Fibroblast of lung (primary cell): ENCODE measurements around the gene GPR143. TPM values are rescaled to one million over a fixed set of nuclear protein-coding genes. Genes with fewer than 3 reads are reported as not detected.

Source experiments
- DNase-seq, 2 donors: peaks; one replicate each; pipeline versions ENCODE4 v3.0.0 to v3.0.0-alpha.2; 2010; ENCODE audit warnings: low read depth in 2 of 2
- H2AFZ ChIP-seq: 2 replicates; pipeline ENCODE4 v1.5.1; 2012; ENCODE audit warnings: low read length, control low read depth, inconsistent platforms
- H3K27ac ChIP-seq: 2 replicates; pipeline ENCODE4 v1.5.1; 2011; ENCODE audit warnings: low read length, control low read depth; ENCODE audit not compliant: insufficient read depth
- H3K27me3 ChIP-seq: 2 replicates; pipeline ENCODE4 v1.5.1; 2011; ENCODE audit warnings: mild to moderate bottlenecking, low read length; ENCODE audit not compliant: control insufficient read depth, insufficient read depth
- H3K36me3 ChIP-seq: 2 replicates; pipeline ENCODE4 v1.5.1; 2011; ENCODE audit warnings: low read length; ENCODE audit not compliant: control insufficient read depth, insufficient read depth
- H3K4me1 ChIP-seq: 2 replicates; pipeline ENCODE4 v1.5.1; 2011; ENCODE audit warnings: low read length; ENCODE audit not compliant: control insufficient read depth, insufficient read depth; ENCODE audit errors: extremely low read depth
- H3K4me2 ChIP-seq: 2 replicates; pipeline ENCODE4 v1.5.1; 2011; ENCODE audit warnings: low read length, control low read depth; ENCODE audit not compliant: insufficient read depth; ENCODE audit errors: extremely low read depth
- H3K4me3 ChIP-seq, 4 experiments: fragments of 200-600 bp in 1 of 4; sonication (generic) in 1 of 4; replicated peaks in 1 of 4; 2 replicates each; pipeline ENCODE4 v1.5.1; 2011 to 2016; ENCODE audit warnings: low read length in 4 of 4, low read depth in 3 of 4, mild to moderate bottlenecking in 3 of 4, control low read depth in 2 of 4, inconsistent platforms in 1 of 4, mixed read lengths in 1 of 4; ENCODE audit not compliant: insufficient read depth in 1 of 4; ENCODE audit errors: control extremely low read depth in 1 of 4
- H3K79me2 ChIP-seq: 2 replicates; pipeline ENCODE4 v1.5.1; 2012; ENCODE audit warnings: mild to moderate bottlenecking, low read length, inconsistent platforms; ENCODE audit not compliant: control insufficient read depth, insufficient read depth
- H3K9ac ChIP-seq: 2 replicates; pipeline ENCODE4 v1.5.1; 2011; ENCODE audit warnings: mild to moderate bottlenecking, low read length, control low read depth; ENCODE audit not compliant: insufficient read depth
- H3K9me3 ChIP-seq: 2 replicates; pipeline ENCODE4 v1.5.1; 2012; ENCODE audit warnings: low read depth, low read length; ENCODE audit not compliant: control insufficient read depth, insufficient read depth
- H4K20me1 ChIP-seq: 2 replicates; pipeline ENCODE4 v1.5.1; 2011; ENCODE audit warnings: low read length; ENCODE audit not compliant: control insufficient read depth, insufficient read depth; ENCODE audit errors: extremely low read depth
- EZH2 ChIP-seq: IDR thresholded peaks from 2 replicates; pipeline ENCODE4 v1.5.1; 2012; ENCODE audit warnings: low read length, control low read depth, mild to moderate bottlenecking; ENCODE audit errors: missing control alignments
- polyA plus RNA-seq, 2 donors: library from polyadenylated mRNA; depleted of rRNA in 1 of 2; stranded (reverse) in 1 of 2; unstranded in 1 of 2; fragments of >200 nt; gene quantifications; 2 replicates each; pipeline ENCODE4 v1.2.1, GENCODE V29; 2011 to 2012; ENCODE audit warnings: missing spikeins in 1 of 2
- total RNA-seq: library from RNA; depleted of rRNA; stranded (reverse); fragments of >200 nt; gene quantifications from 2 replicates; pipeline ENCODE4 v1.2.1, GENCODE V29; 2014
- TF ChIP-seq, protein P1 (sequence below), 2 donors: IDR thresholded peaks in 1 of 2; conservative IDR thresholded peaks in 1 of 2; 1 replicate in 1 of 2; 2 replicates in 1 of 2; pipeline ENCODE4 v1.5.1; 2011 to 2012; ENCODE audit warnings: low read length in 2 of 2, control low read depth in 1 of 2, inconsistent platforms in 1 of 2, low read depth in 1 of 2, mild to moderate bottlenecking in 1 of 2

GPR143 gene
- total and polyA plus RNA-seq, 2 donors (not counting 1 experiment from before 2014, with no cell fraction given): 0.07 TPM; not detected in 1

GRCh38 chrX:9706421-9706820 lies 59.2 kb downstream of the GPR143 start:
- H3K27me3 ChIP-seq: no peaks in the 10 kb centered on the region
- no peak overlapping the region for H3K4me3 ChIP-seq
- H3K9me3 ChIP-seq: no peaks in the 10 kb centered on the region
- H3K79me2 ChIP-seq: no peaks in the 10 kb centered on the region
- H3K4me1 ChIP-seq: no peaks in the 10 kb centered on the region
- H3K9ac ChIP-seq: no peak overlapping the region
- H4K20me1 ChIP-seq: no peaks in the 10 kb centered on the region
- no peak overlapping the region for H3K27ac ChIP-seq
- TF ChIP-seq, protein P1, sequence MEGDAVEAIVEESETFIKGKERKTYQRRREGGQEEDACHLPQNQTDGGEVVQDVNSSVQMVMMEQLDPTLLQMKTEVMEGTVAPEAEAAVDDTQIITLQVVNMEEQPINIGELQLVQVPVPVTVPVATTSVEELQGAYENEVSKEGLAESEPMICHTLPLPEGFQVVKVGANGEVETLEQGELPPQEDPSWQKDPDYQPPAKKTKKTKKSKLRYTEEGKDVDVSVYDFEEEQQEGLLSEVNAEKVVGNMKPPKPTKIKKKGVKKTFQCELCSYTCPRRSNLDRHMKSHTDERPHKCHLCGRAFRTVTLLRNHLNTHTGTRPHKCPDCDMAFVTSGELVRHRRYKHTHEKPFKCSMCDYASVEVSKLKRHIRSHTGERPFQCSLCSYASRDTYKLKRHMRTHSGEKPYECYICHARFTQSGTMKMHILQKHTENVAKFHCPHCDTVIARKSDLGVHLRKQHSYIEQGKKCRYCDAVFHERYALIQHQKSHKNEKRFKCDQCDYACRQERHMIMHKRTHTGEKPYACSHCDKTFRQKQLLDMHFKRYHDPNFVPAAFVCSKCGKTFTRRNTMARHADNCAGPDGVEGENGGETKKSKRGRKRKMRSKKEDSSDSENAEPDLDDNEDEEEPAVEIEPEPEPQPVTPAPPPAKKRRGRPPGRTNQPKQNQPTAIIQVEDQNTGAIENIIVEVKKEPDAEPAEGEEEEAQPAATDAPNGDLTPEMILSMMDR (conservative IDR thresholded peaks at IDR 0.05 in 1 of 2, IDR thresholded peaks at IDR 0.05 in 1 of 2; ENCODE audit: low read depth in 1 of 2, low read length in 2 of 2): no peak
- TF ChIP-seq EZH2: no peak
- peaks cover 5% of the 10 kb centered on the region for H3K36me3 ChIP-seq
- H2AFZ ChIP-seq: no peak overlapping the region
- DNase-seq: no peak
- no peak overlapping the region for H3K4me2 ChIP-seq

GRCh38 chrX:9704876-9705465 lies 60.7 kb downstream of the GPR143 start:
- Histone ChIP-seq H3K36me3 (peaks cover 5% of the 10 kb centered on the region), H3K9ac (no peak overlapping the region), H4K20me1 (no peaks in the 10 kb centered on the region), H3K9me3 (no peaks in the 10 kb centered on the region), H2AFZ (no peak overlapping the region), H3K4me2 (no peak overlapping the region), H3K4me3 (no peak overlapping the region), H3K79me2 (no peaks in the 10 kb centered on the region), H3K27me3 (no peaks in the 10 kb centered on the region), H3K4me1 (no peaks in the 10 kb centered on the region), H3K27ac (no peak overlapping the region)
- no peak for TF ChIP-seq EZH2
- TF ChIP-seq, protein P1 (conservative IDR thresholded peaks at IDR 0.05 in 1 of 2, IDR thresholded peaks at IDR 0.05 in 1 of 2; ENCODE audit: low read depth in 1 of 2, low read length in 2 of 2): no peak
- DNase-seq: no peak

DNA sequence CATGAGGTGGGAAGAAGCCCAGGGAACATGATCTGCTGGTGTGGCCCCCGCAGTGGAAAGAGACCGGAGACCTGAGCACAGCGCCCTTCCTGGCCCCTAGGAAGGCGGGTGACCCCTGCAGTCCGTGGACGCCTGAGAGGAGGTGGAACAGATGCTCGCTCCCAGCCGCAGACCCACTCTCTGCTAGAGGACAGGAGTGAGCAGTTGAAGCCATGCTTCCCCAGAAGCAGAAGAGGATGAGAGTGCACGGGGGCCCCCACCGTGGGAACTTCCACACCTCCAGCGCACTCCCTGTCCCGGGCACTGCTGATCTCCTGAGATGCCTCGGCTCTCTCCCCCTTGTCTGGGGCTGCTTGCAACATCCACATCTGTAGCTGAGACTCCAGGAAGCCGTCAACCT lies 62.2 kb downstream of the GPR143 start:
- H3K9me3 ChIP-seq: no peaks in the 10 kb centered on the region
- no peaks in the 10 kb centered on the region for H3K4me1 ChIP-seq
- H3K36me3 ChIP-seq: no peaks in the 10 kb centered on the region
- no peak for DNase-seq
- no peak overlapping the region for H3K9ac ChIP-seq
- no peaks in the 10 kb centered on the region for H3K79me2 ChIP-seq
- TF ChIP-seq, protein P1 (conservative IDR thresholded peaks at IDR 0.05 in 1 of 2, IDR thresholded peaks at IDR 0.05 in 1 of 2; ENCODE audit: low read depth in 1 of 2, low read length in 2 of 2): no peak
- no peak overlapping the region for H3K27ac ChIP-seq
- H3K4me3 ChIP-seq: no peak overlapping the region
- H3K27me3 ChIP-seq: no peaks in the 10 kb centered on the region
- no peak overlapping the region for H2AFZ ChIP-seq
- H4K20me1 ChIP-seq: no peaks in the 10 kb centered on the region
- no peak overlapping the region for H3K4me2 ChIP-seq
